GM12801 (cell line): ENCODE data around the gene FGF21.

Source experiments
- CTCF ChIP-seq: IDR thresholded peaks from one replicate; pipeline ENCODE4 v1.5.1; 2011; ENCODE audit warnings: control low read depth; ENCODE audit not compliant: insufficient read length; ENCODE audit errors: extremely low read depth

Gene FGF21

GRCh38 chr19:48751845-48752495 lies 3.4 kb upstream of the FGF21 start:
- no peak for TF ChIP-seq CTCF

DNA sequence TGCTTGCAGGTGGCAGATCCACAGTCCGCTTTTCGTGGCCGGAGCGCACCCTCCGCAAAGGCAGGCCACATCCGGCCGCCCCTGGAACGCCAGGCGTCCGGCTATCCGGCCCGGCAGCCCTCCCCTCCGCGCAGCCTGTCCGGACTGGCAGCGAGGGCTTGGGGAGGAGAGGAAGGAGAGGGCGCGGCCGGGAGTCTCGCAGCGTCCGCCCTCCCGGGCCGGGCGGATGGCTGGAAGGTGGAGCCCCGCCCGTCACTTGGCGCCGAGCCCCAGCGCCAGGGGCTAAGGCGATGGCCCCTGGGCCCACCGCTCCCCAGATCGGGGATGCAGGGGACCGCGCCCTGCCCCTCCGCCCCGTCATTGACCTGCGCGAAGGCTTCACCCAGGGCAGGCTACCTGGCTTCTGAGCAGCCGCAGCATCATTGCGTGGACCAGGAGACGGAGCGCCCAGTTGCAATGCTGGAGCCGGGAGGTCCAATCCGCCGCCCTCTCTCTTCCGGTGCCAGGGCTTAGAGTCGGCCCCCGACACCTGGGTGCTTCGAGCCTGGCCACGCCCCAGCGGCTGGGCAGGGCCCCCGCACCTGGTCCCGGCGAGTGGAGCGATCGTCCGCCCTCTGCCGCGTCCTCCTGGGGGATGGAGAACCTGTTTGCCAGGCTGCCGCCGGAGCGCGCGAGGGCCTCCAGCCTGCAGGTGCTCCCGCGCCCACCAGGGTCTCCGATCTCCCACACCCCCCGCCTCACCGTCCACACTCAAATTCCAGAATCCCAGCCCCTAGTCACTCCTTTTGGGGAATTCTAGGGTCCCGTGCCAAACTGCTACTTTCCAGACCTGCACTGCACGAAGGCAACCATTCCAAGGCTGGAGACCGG lies 2.6 kb upstream of the FGF21 start, which contains the start of gene FUT1:
FUT1 (minus strand) TSS at position 146 of the 870 bp plus-strand sequence. CDS start 1,360 bp downstream, outside the sequence.
- TF ChIP-seq CTCF = no peak

- TF ChIP-seq CTCF = no peak
Observed at GRCh38 chr19:48755787-48756186, 463 bp downstream of the FGF21 start.

GRCh38 chr19:48756212-48756611 lies 888 bp downstream of the FGF21 start:
- TF ChIP-seq CTCF = no peak

- no peak for TF ChIP-seq CTCF
Observed at GRCh38 chr19:48756686-48757085, 1.4 kb downstream of the FGF21 start.

GRCh38 chr19:48757089-48757675 lies 1.9 kb downstream of the FGF21 start:
- TF ChIP-seq CTCF = no peak

GRCh38 chr19:48757741-48758144 lies 2.4 kb downstream of the FGF21 start:
- TF ChIP-seq CTCF = no peak
